GM12878 (cell line): ENCODE results near the gene AGBL1. TPM values are rescaled to one million over a fixed set of nuclear protein-coding genes. Genes with fewer than 3 reads are reported as not detected.

ENCODE experiments used
- ATAC-seq: fragments of 200-7000 bp; cut with Tn5 transposase; 3 replicates; pipeline ENCODE4 v1.9.1; 2020; ENCODE audit warnings: mild to moderate bottlenecking, moderate library complexity
- BruUV-seq: library from RNA; stranded (reverse); fragments of 400-500 nt; replicated peaks from 2 replicates; lab custom pipeline; 2021; lab: Mats Ljungman, UMichigan
- CTCF ChIA-PET: fragments of 300-600 bp; sonication (Branson Sonifier 250); formaldehyde crosslinking; extraction: SDS; loops from one replicate; lab custom pipeline; 2021; ENCODE audit warnings: inconsistent platforms; lab: Yijun Ruan, JAX
- POLR2A ChIA-PET: fragments of 350-600 bp; formaldehyde crosslinking; extraction: SDS; loops from one replicate; lab custom pipeline; 2021; ENCODE audit warnings: inconsistent platforms; lab: Charles Lee
- RAD21 ChIA-PET: fragments of 300-600 bp; sonication (Branson Sonifier 250); formaldehyde crosslinking; loops from one replicate; lab custom pipeline; 2023; ENCODE audit warnings: antibody characterized with exemption; ENCODE audit not compliant: unreplicated experiment; lab: Charles Lee
- SMC1A ChIA-PET: fragments of 300-600 bp; sonication (Branson Sonifier 250); formaldehyde crosslinking; loops from one replicate; lab custom pipeline; 2023; ENCODE audit not compliant: unreplicated experiment, uncharacterized antibody; lab: Charles Lee
- DNase-seq: peaks from one replicate; pipeline ENCODE4 v3.0.0-alpha.2; 2011; ENCODE audit warnings: low read depth, low spot score
- FAIRE-seq: peaks from 3 replicates; lab custom pipeline; 2011; peaks lifted over from hg19 to GRCh38; lab: Jason Lieb, UNC
- H2AFZ ChIP-seq: 2 replicates; pipeline ENCODE4 v1.6.0; 2011; ENCODE audit warnings: low read depth, low read length, control low read depth; ENCODE audit not compliant: control insufficient read depth
- H3K27ac ChIP-seq: 2 replicates; pipeline ENCODE4 v1.5.1; 2011; ENCODE audit warnings: control low read depth; ENCODE audit not compliant: control insufficient read depth, insufficient read depth
- H3K27me3 ChIP-seq, 2 experiments: replicated peaks in 1 of 2; 2 replicates each; pipeline versions ENCODE4 v1.6.0 to v1.6.1; 2011; ENCODE audit warnings: low read length in 1 of 2; ENCODE audit not compliant: control insufficient read depth in 2 of 2, insufficient read depth in 2 of 2
- H3K36me3 ChIP-seq, 2 experiments: 2 replicates each; pipeline ENCODE4 v1.5.1; 2011; ENCODE audit warnings: low read length in 1 of 2; ENCODE audit not compliant: control insufficient read depth in 2 of 2, insufficient read depth in 2 of 2
- H3K4me1 ChIP-seq: 2 replicates; pipeline ENCODE4 v1.6.1; 2011; ENCODE audit warnings: mild to moderate bottlenecking, low read length, moderate library complexity, mixed read lengths; ENCODE audit not compliant: control insufficient read depth, insufficient read depth
- H3K4me2 ChIP-seq: 2 replicates; pipeline ENCODE4 v1.6.0; 2011; ENCODE audit warnings: control low read depth; ENCODE audit not compliant: control insufficient read depth, insufficient read depth
- H3K4me3 ChIP-seq: fragments of 200-600 bp; sonication (generic); 2 replicates; pipeline ENCODE4 v1.5.1; 2016
- H3K79me2 ChIP-seq: 2 replicates; pipeline ENCODE4 v1.6.0; 2011; ENCODE audit warnings: low read length; ENCODE audit not compliant: control insufficient read depth, insufficient read depth
- H3K9ac ChIP-seq: 2 replicates; pipeline ENCODE4 v1.8.0; 2011; ENCODE audit warnings: low read length, control low read depth, mixed read lengths; ENCODE audit not compliant: control insufficient read depth, insufficient read depth
- H3K9me3 ChIP-seq: replicated peaks from 3 replicates; pipeline ENCODE4 v1.5.1; 2011; ENCODE audit warnings: mild to moderate bottlenecking, low read length; ENCODE audit not compliant: control insufficient read depth, insufficient read depth
- H4K20me1 ChIP-seq: 2 replicates; pipeline ENCODE4 v1.6.0; 2011; ENCODE audit not compliant: control insufficient read depth, insufficient read depth
- E2F8 ChIP-seq: fragments of 450-650 bp; IDR thresholded peaks from 2 replicates; pipeline ENCODE4 v1.6.1; 2018; ENCODE audit warnings: mild to moderate bottlenecking, low read depth, moderate library complexity; ENCODE audit not compliant: partially characterized antibody
- NFXL1 ChIP-seq: fragments of 450-650 bp; IDR thresholded peaks from 2 replicates; pipeline ENCODE4 v1.6.1; 2017; ENCODE audit warnings: antibody characterized with exemption, mild to moderate bottlenecking, borderline replicate concordance
- POLR2A ChIP-seq: IDR thresholded peaks from 2 replicates; pipeline ENCODE4 v1.6.1; 2011; ENCODE audit warnings: low read depth, mild to moderate bottlenecking, low read length
- TCF12 ChIP-seq: IDR thresholded peaks from 2 replicates; pipeline ENCODE4 v1.6.1; 2011; ENCODE audit warnings: low read depth, mild to moderate bottlenecking, low read length
- in situ Hi-C: fragments of 300-500 bp; cut with MboI; formaldehyde crosslinking; loops from 9 replicates; pipeline ENCODE4 v1.14.3; 2018; ENCODE audit warnings: mixed read lengths
- intact Hi-C: fragments of 100-400 bp; cut with micrococcal nuclease; formaldehyde crosslinking; loops from one replicate; pipeline ENCODE4 v1.14.2; 2022; ENCODE audit not compliant: unreplicated experiment
- polyA plus RNA-seq, 11 experiments: library from polyadenylated mRNA; depleted of rRNA in 4 of 11; unstranded in 6 of 11; stranded (reverse) in 5 of 11; fragments of >200 nt; fragmentation: Nextera tagmentation in 4 of 11; fragmentation: Illumina TruSeq in 1 of 11; extraction: Ambion mirVana in 4 of 11; extraction: Trizol in 1 of 11; gene quantifications; 1 replicate in 1 of 11; 2 replicates in 10 of 11; pipeline versions ENCODE4 v1.2.1 to v1.2.3, GENCODE V29; 2011 to 2016; ENCODE audit warnings: inconsistent platforms in 2 of 11, missing spikeins in 2 of 11, low read depth in 1 of 11
- total RNA-seq, 4 experiments: library from RNA; depleted of rRNA in 3 of 4; stranded (reverse); fragments of >200 nt in 3 of 4; fragmentation: Illumina TruSeq in 1 of 4; extraction: Trizol in 1 of 4; gene quantifications; 2 replicates each; pipeline versions ENCODE4 v1.2.1 to v1.2.3, GENCODE V29; 2013 to 2021
- TF ChIP-seq, protein P1 (sequence below): fragments of 450-650 bp; IDR thresholded peaks from 2 replicates; pipeline ENCODE4 v1.6.1; 2016; ENCODE audit warnings: mild to moderate bottlenecking
- TF ChIP-seq, protein P2 (sequence below): IDR thresholded peaks from 2 replicates; pipeline ENCODE4 v1.6.1; 2011; ENCODE audit warnings: borderline replicate concordance, low read depth, mild to moderate bottlenecking, moderate library complexity, low read length; ENCODE audit not compliant: insufficient read depth, poor library complexity, severe bottlenecking
- TF ChIP-seq, protein P3 (sequence below): fragments of 450-650 bp; IDR thresholded peaks from 2 replicates; pipeline ENCODE4 v1.6.1; 2017; ENCODE audit warnings: borderline replicate concordance
- TF ChIP-seq, protein P4 (sequence below): fragments of 150-350 bp; IDR thresholded peaks from 2 replicates; pipeline ENCODE4 v1.6.1; 2014; ENCODE audit warnings: mild to moderate bottlenecking, low read depth, low read length

Gene AGBL1
- total and polyA plus RNA-seq, 10 of the 15 experiments (the other 5 are each of a cell fraction or from before 2014, with no cell fraction given) = not detected

- Histone ChIP-seq H3K9me3 (no peaks in the 10 kb centered on the region), H4K20me1 (no peaks in the 10 kb centered on the region), H3K36me3 (no peaks in the 10 kb centered on the region), H2AFZ (no peak overlapping the region), H3K4me1 (no peaks in the 10 kb centered on the region), H3K4me2 (no peak overlapping the region), H3K9ac (no peak overlapping the region), H3K79me2 (no peaks in the 10 kb centered on the region), H3K27me3 (no peaks in the 10 kb centered on the region), H3K27ac (no peak overlapping the region)
- ATAC-seq (no peak), FAIRE-seq (no peak)
- POLR2A ChIA-PET = no interaction called here
- intact Hi-C loops = no loop called here
- CTCF ChIA-PET = no interaction called here
- SMC1A ChIA-PET = interaction anchor here (1.4 kb wide), 1 partner anchor 10 kb away, joined by 3 read pairs; no protein-coding TSS in a partner anchor
- RAD21 ChIA-PET = no interaction called here
- TF ChIP-seq, protein P1, sequence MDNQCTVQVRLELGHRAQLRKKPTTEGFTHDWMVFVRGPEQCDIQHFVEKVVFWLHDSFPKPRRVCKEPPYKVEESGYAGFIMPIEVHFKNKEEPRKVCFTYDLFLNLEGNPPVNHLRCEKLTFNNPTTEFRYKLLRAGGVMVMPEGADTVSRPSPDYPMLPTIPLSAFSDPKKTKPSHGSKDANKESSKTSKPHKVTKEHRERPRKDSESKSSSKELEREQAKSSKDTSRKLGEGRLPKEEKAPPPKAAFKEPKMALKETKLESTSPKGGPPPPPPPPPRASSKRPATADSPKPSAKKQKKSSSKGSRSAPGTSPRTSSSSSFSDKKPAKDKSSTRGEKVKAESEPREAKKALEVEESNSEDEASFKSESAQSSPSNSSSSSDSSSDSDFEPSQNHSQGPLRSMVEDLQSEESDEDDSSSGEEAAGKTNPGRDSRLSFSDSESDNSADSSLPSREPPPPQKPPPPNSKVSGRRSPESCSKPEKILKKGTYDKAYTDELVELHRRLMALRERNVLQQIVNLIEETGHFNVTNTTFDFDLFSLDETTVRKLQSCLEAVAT = no peak
- TF ChIP-seq TCF12 (no peak), POLR2A (no peak), NFXL1 (no peak), E2F8 (no peak)
- TF ChIP-seq, protein P2, sequence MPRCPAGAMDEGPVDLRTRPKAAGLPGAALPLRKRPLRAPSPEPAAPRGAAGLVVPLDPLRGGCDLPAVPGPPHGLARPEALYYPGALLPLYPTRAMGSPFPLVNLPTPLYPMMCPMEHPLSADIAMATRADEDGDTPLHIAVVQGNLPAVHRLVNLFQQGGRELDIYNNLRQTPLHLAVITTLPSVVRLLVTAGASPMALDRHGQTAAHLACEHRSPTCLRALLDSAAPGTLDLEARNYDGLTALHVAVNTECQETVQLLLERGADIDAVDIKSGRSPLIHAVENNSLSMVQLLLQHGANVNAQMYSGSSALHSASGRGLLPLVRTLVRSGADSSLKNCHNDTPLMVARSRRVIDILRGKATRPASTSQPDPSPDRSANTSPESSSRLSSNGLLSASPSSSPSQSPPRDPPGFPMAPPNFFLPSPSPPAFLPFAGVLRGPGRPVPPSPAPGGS = no peak
- TF ChIP-seq, protein P3, sequence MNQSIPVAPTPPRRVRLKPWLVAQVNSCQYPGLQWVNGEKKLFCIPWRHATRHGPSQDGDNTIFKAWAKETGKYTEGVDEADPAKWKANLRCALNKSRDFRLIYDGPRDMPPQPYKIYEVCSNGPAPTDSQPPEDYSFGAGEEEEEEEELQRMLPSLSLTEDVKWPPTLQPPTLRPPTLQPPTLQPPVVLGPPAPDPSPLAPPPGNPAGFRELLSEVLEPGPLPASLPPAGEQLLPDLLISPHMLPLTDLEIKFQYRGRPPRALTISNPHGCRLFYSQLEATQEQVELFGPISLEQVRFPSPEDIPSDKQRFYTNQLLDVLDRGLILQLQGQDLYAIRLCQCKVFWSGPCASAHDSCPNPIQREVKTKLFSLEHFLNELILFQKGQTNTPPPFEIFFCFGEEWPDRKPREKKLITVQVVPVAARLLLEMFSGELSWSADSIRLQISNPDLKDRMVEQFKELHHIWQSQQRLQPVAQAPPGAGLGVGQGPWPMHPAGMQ = no peak
- TF ChIP-seq, protein P4, sequence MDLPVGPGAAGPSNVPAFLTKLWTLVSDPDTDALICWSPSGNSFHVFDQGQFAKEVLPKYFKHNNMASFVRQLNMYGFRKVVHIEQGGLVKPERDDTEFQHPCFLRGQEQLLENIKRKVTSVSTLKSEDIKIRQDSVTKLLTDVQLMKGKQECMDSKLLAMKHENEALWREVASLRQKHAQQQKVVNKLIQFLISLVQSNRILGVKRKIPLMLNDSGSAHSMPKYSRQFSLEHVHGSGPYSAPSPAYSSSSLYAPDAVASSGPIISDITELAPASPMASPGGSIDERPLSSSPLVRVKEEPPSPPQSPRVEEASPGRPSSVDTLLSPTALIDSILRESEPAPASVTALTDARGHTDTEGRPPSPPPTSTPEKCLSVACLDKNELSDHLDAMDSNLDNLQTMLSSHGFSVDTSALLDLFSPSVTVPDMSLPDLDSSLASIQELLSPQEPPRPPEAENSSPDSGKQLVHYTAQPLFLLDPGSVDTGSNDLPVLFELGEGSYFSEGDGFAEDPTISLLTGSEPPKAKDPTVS = no peak
- TF ChIP-seq, all 136 proteins: peak for 0
- in situ Hi-C loops = no loop called here
- no peak overlapping the region for H3K4me3 ChIP-seq
- no TSS peak for BruUV-seq
- no peak for DNase-seq
Measured at GRCh38 chr15:86810329-86810728, 730.7 kb downstream of the AGBL1 start.
